Calu3 (cell line): ENCODE data around the gene LCK. TPM values are rescaled to one million over a fixed set of nuclear protein-coding genes. Genes with fewer than 3 reads are reported as not detected.
A peak's percentile ranks its signal among the peaks of the same experiment; 100 is the strongest.

Experiments
- BruUV-seq: library from RNA; stranded (reverse); fragments of 400-500 nt; replicated peaks from 2 replicates; lab custom pipeline; 2021; lab: Mats Ljungman, UMichigan
- CTCF ChIA-PET: fragments of 300-600 bp; sonication (Branson Sonifier 250); formaldehyde crosslinking; loops from one replicate; lab custom pipeline; 2022; ENCODE audit warnings: antibody characterized with exemption; lab: Charles Lee
- DNase-seq: peaks from one replicate; pipeline ENCODE4 v3.0.0; 2022
- H3K27ac Mint-ChIP-seq: one replicate; pipeline ENCODE4 v1.8.0; 2022; ENCODE audit warnings: mixed read lengths; ENCODE audit not compliant: unreplicated experiment
- H3K27me3 Mint-ChIP-seq: one replicate; pipeline ENCODE4 v1.8.0; 2022; ENCODE audit warnings: mixed read lengths; ENCODE audit not compliant: unreplicated experiment
- H3K36me3 Mint-ChIP-seq: one replicate; pipeline ENCODE4 v1.8.0; 2022; ENCODE audit warnings: mild to moderate bottlenecking, moderate library complexity, mixed read lengths; ENCODE audit not compliant: insufficient read depth, unreplicated experiment
- H3K4me1 Mint-ChIP-seq: one replicate; pipeline ENCODE4 v1.8.0; 2022; ENCODE audit warnings: mild to moderate bottlenecking, low read depth, mixed read lengths; ENCODE audit not compliant: unreplicated experiment
- H3K4me3 Mint-ChIP-seq: one replicate; pipeline ENCODE4 v1.8.0; 2022; ENCODE audit warnings: mild to moderate bottlenecking, low read depth, moderate library complexity, mixed read lengths; ENCODE audit not compliant: unreplicated experiment
- H3K9me3 Mint-ChIP-seq: one replicate; pipeline ENCODE4 v1.8.0; 2022; ENCODE audit warnings: low read depth, mixed read lengths; ENCODE audit not compliant: unreplicated experiment
- CTCF ChIP-seq: fragments of 200-600 bp; IDR thresholded peaks from one replicate; pipeline ENCODE4 v1.8.0; 2022; ENCODE audit warnings: antibody characterized with exemption; ENCODE audit not compliant: unreplicated experiment
- intact Hi-C: fragments of 100-400 bp; cut with micrococcal nuclease; formaldehyde crosslinking; loops from one replicate; pipeline ENCODE4 v1.10.0; 2022; ENCODE audit not compliant: unreplicated experiment
- total RNA-seq: library from RNA; stranded (reverse); gene quantifications from 2 replicates; pipeline ENCODE4 v1.2.3, GENCODE V29; 2022

Gene LCK
- total RNA-seq, 1 experiment from 2014 or later, result 0.66 TPM

GRCh38 chr1:32223683-32224082 is 27.4 kb upstream of the LCK start:
- BruUV-seq, result no TSS peak
- CTCF ChIA-PET, result interaction anchor here (1.0 to 1.2 kb wide), 3 partner anchors 68 to 98 kb away, joined by 3 to 4 read pairs (median 4); partner anchors contain the start of gene HDAC1
- H3K27ac Mint-ChIP-seq, result no peak overlapping the region
- peaks cover 24% of the 10 kb centered on the region for H3K4me1 Mint-ChIP-seq
- no peak for TF ChIP-seq CTCF
- DNase-seq, result no peak
- H3K36me3 Mint-ChIP-seq, result peaks cover 71% of the 10 kb centered on the region
- H3K4me3 Mint-ChIP-seq, result peak overlapping the region; percentile 85
- no peaks in the 10 kb centered on the region for H3K9me3 Mint-ChIP-seq
- intact Hi-C loops, result no loop called here
- no peaks in the 10 kb centered on the region for H3K27me3 Mint-ChIP-seq

GRCh38 chr1:32224285-32224684 is 26.8 kb upstream of the LCK start:
- Mint-ChIP-seq H3K9me3 (no peaks in the 10 kb centered on the region), H3K4me1 (peaks cover 24% of the 10 kb centered on the region), H3K27ac (no peak overlapping the region), H3K27me3 (no peaks in the 10 kb centered on the region), H3K4me3 (no peak overlapping the region), H3K36me3 (peaks cover 77% of the 10 kb centered on the region)
- TF ChIP-seq CTCF, result no peak
- intact Hi-C loops, result no loop called here
- no TSS peak for BruUV-seq
- no peak for DNase-seq
- CTCF ChIA-PET, result interaction anchor here (1.0 kb wide), 2 partner anchors 92 to 98 kb away, joined by 3 to 4 read pairs; no protein-coding TSS in a partner anchor

GRCh38 chr1:32228771-32229170 is 22.3 kb upstream of the LCK start:
- BruUV-seq, result no TSS peak
- Mint-ChIP-seq H3K4me1 (peaks cover 5% of the 10 kb centered on the region), H3K36me3 (peaks cover 64% of the 10 kb centered on the region), H3K9me3 (no peaks in the 10 kb centered on the region), H3K4me3 (no peak overlapping the region), H3K27ac (no peak overlapping the region), H3K27me3 (no peaks in the 10 kb centered on the region)
- intact Hi-C loops, result no loop called here
- CTCF ChIA-PET, result interaction anchor here (0.6 kb wide), 1 partner anchor 78 kb away, joined by 3 read pairs; no protein-coding TSS in a partner anchor
- TF ChIP-seq CTCF, result no peak
- DNase-seq, result no peak

GRCh38 chr1:32231843-32232432 is 19.1 kb upstream of the LCK start:
- no TSS peak for BruUV-seq
- intact Hi-C loops, result no loop called here
- peaks cover 42% of the 10 kb centered on the region for H3K36me3 Mint-ChIP-seq
- H3K9me3 Mint-ChIP-seq, result no peaks in the 10 kb centered on the region
- H3K4me3 Mint-ChIP-seq, result no peak overlapping the region
- no peak for TF ChIP-seq CTCF
- H3K27me3 Mint-ChIP-seq, result no peaks in the 10 kb centered on the region
- DNase-seq, result no peak
- H3K27ac Mint-ChIP-seq, result peak overlapping the region; percentile 10
- no peaks in the 10 kb centered on the region for H3K4me1 Mint-ChIP-seq
- CTCF ChIA-PET, result interaction anchor here (0.7 kb wide), 1 partner anchor 27 kb away, joined by 3 read pairs; the partner anchor contains the start of gene IQCC
